ENCODE measurements around the gene WDR19.

- no peak for TF ChIP-seq CTCF (conservative IDR thresholded peaks at IDR 0.05 in 1 of 2, IDR thresholded peaks at IDR 0.05 in 1 of 2; ENCODE audit: low read depth in 1 of 2, low read length in 2 of 2)
- no peak for TF ChIP-seq EZH2 (IDR thresholded peaks at IDR 0.05; ENCODE audit: low read length, missing control alignments)
Measured at GRCh38 chr4:39303871-39304270, 121.5 kb downstream of the WDR19 start.

Data from fibroblast of lung (primary cell).